Hepatocyte (in vitro differentiated cells): Measurements from ENCODE around the gene KIF18B. TPM values are rescaled to one million over a fixed set of nuclear protein-coding genes. Genes with fewer than 3 reads are reported as not detected.

ENCODE experiments used
- DNase-seq: peaks from one replicate; pipeline ENCODE4 v3.0.0-alpha.2; 2016; ENCODE audit warnings: low spot score
- H2AFZ ChIP-seq: fragments of 200-600 bp; sonication (generic); 2 replicates; pipeline ENCODE4 v1.6.0; 2016; ENCODE audit warnings: antibody characterized with exemption, mild to moderate bottlenecking
- H3K27ac ChIP-seq: fragments of 200-600 bp; sonication (generic); 2 replicates; pipeline ENCODE4 v1.5.1; 2016; ENCODE audit warnings: mild to moderate bottlenecking
- H3K27me3 ChIP-seq: fragments of 200-600 bp; sonication (generic); 2 replicates; pipeline ENCODE4 v1.6.1; 2016
- H3K36me3 ChIP-seq: fragments of 200-600 bp; sonication (generic); replicated peaks from 2 replicates; pipeline ENCODE4 v1.5.1; 2016; ENCODE audit warnings: low read depth; ENCODE audit not compliant: insufficient read depth
- H3K4me1 ChIP-seq: fragments of 200-600 bp; sonication (generic); 2 replicates; pipeline ENCODE4 v1.5.1; 2016; ENCODE audit warnings: mild to moderate bottlenecking, moderate library complexity; ENCODE audit not compliant: insufficient read depth
- H3K4me2 ChIP-seq: fragments of 200-600 bp; sonication (generic); 2 replicates; pipeline ENCODE4 v1.6.0; 2016
- H3K4me3 ChIP-seq: fragments of 200-600 bp; sonication (generic); 2 replicates; pipeline ENCODE4 v1.5.1; 2016; ENCODE audit warnings: mild to moderate bottlenecking
- H3K79me2 ChIP-seq: fragments of 200-600 bp; sonication (generic); 2 replicates; pipeline ENCODE4 v1.6.0; 2017; ENCODE audit warnings: mild to moderate bottlenecking
- H3K9me2 ChIP-seq: fragments of 200-600 bp; sonication (generic); replicated peaks from 2 replicates; pipeline ENCODE4 v1.6.0; 2017; ENCODE audit warnings: mild to moderate bottlenecking; ENCODE audit not compliant: insufficient read depth
- H3K9me3 ChIP-seq: fragments of 200-600 bp; sonication (generic); 2 replicates; pipeline ENCODE4 v1.5.1; 2016; ENCODE audit warnings: low read depth, mild to moderate bottlenecking
- H4K20me1 ChIP-seq: fragments of 200-600 bp; sonication (generic); 2 replicates; pipeline ENCODE4 v1.6.0; 2016; ENCODE audit warnings: mild to moderate bottlenecking; ENCODE audit not compliant: insufficient read depth, poor library complexity, severe bottlenecking
- EZH2 ChIP-seq: fragments of 200-600 bp; sonication (generic); IDR thresholded peaks from 2 replicates; pipeline ENCODE4 v1.6.1; 2016; ENCODE audit warnings: antibody characterized with exemption, mild to moderate bottlenecking, borderline replicate concordance
- EZH2phosphoT487 ChIP-seq: fragments of 200-600 bp; sonication (generic); IDR thresholded peaks from one replicate; pipeline ENCODE4 v1.6.1; 2018; ENCODE audit warnings: antibody characterized with exemption, mild to moderate bottlenecking, low read depth, moderate library complexity; ENCODE audit not compliant: unreplicated experiment, severe bottlenecking
- WGBS: methylation state at CpG from one replicate; pipeline ENCODE4 v1.1.6; 2016; ENCODE audit warnings: low lambda C conversion rate; ENCODE audit errors: missing lambda C conversion rate; 5-methylcytosine and 5-hydroxymethylcytosine counted together
- polyA plus RNA-seq: library from polyadenylated mRNA; unstranded; fragments of >200 nt; fragmentation: Nextera tagmentation; extraction: Ambion mirVana; gene quantifications from 2 replicates; pipeline ENCODE4 v1.2.1, GENCODE V29; 2016
- total RNA-seq: library from RNA; depleted of rRNA; stranded (reverse); fragments of >200 nt; gene quantifications from 2 replicates; pipeline ENCODE4 v1.2.3, GENCODE V29; 2014
- TF ChIP-seq, protein P1 (sequence below): fragments of 200-600 bp; sonication (generic); IDR thresholded peaks from 2 replicates; pipeline ENCODE4 v1.5.1; 2016; ENCODE audit warnings: antibody characterized with exemption, mild to moderate bottlenecking; ENCODE audit not compliant: poor library complexity

KIF18B gene
- total and polyA plus RNA-seq, 2 experiments from 2014 or later: 1.8 to 4.3 TPM

DNA sequence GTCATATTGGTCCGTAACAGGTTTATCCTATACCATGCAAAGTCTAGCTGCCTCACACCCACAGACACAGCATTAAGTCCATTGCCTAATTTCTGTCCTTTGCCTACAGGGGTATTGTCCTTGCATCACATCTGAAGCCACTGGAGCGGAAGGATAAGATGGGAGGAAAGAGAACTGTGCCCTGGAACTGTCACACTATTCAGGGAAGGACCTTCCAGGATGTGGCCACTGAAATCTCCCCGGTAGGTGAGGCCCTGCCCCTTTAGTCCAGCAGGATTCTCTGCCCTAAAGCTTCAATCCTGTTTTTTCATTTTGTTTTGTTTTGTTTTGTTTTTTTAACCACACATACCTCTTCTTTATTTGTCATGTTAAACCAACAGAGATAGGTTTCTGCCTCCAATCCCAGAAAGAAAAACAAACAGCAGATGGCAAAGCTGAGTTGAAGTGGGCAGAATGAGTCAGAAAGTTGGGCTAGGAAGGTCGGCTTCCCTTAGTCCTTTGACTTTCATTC lies 46.1 kb downstream of the KIF18B start:
- Histone ChIP-seq H3K27me3 (no peaks in the 10 kb centered on the region), H3K27ac (no peak overlapping the region), H3K9me2 (no peaks in the 10 kb centered on the region), H3K4me1 (peaks cover 26% of the 10 kb centered on the region), H4K20me1 (peaks cover 5% of the 10 kb centered on the region), H3K79me2 (peaks cover 24% of the 10 kb centered on the region), H2AFZ (no peak overlapping the region), H3K4me3 (no peak overlapping the region), H3K36me3 (no peaks in the 10 kb centered on the region), H3K4me2 (no peak overlapping the region), H3K9me3 (no peaks in the 10 kb centered on the region)
- TF ChIP-seq EZH2phosphoT487 (no peak), EZH2 (no peak)
- TF ChIP-seq, protein P1, sequence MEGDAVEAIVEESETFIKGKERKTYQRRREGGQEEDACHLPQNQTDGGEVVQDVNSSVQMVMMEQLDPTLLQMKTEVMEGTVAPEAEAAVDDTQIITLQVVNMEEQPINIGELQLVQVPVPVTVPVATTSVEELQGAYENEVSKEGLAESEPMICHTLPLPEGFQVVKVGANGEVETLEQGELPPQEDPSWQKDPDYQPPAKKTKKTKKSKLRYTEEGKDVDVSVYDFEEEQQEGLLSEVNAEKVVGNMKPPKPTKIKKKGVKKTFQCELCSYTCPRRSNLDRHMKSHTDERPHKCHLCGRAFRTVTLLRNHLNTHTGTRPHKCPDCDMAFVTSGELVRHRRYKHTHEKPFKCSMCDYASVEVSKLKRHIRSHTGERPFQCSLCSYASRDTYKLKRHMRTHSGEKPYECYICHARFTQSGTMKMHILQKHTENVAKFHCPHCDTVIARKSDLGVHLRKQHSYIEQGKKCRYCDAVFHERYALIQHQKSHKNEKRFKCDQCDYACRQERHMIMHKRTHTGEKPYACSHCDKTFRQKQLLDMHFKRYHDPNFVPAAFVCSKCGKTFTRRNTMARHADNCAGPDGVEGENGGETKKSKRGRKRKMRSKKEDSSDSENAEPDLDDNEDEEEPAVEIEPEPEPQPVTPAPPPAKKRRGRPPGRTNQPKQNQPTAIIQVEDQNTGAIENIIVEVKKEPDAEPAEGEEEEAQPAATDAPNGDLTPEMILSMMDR: no peak
- WGBS: 83% methylated on average over 4 of the region's 4 CpGs
- DNase-seq: no peak

GRCh38 chr17:44900894-44901293 lies 46.7 kb downstream of the KIF18B start:
- Histone ChIP-seq H3K4me3 (no peak overlapping the region), H3K9me3 (no peaks in the 10 kb centered on the region), H3K4me2 (no peak overlapping the region), H3K79me2 (peaks cover 30% of the 10 kb centered on the region), H3K36me3 (no peaks in the 10 kb centered on the region), H3K27ac (no peak overlapping the region), H3K4me1 (peaks cover 25% of the 10 kb centered on the region), H4K20me1 (peaks cover 5% of the 10 kb centered on the region), H3K27me3 (no peaks in the 10 kb centered on the region), H2AFZ (no peak overlapping the region), H3K9me2 (no peaks in the 10 kb centered on the region)
- DNase-seq: peak; percentile 59
- WGBS: 64% methylated on average over 3 of the region's 3 CpGs
- TF ChIP-seq EZH2phosphoT487: no peak
- TF ChIP-seq, protein P1: no peak
- TF ChIP-seq EZH2: no peak

- peak within 1 kb of the TSS; percentile 96 for H3K27ac ChIP-seq
- no peaks in the 10 kb centered on the region for H3K9me3 ChIP-seq
- no peak for TF ChIP-seq EZH2phosphoT487
- TF ChIP-seq, protein P1: no peak
- TF ChIP-seq EZH2: no peak
- H3K36me3 ChIP-seq: no peaks in the 10 kb centered on the region
- no peaks in the 10 kb centered on the region for H3K9me2 ChIP-seq
- H3K4me3 ChIP-seq: peak within 1 kb of the TSS; percentile 28
- H3K4me1 ChIP-seq: peaks cover 13% of the 10 kb centered on the region
- under 1% methylated on average over 54 of the region's 54 CpGs for WGBS
- H3K4me2 ChIP-seq: peak within 1 kb of the TSS; percentile 72
- H3K27me3 ChIP-seq: no peaks in the 10 kb centered on the region
- peak within 1 kb of the TSS; percentile 75 for H2AFZ ChIP-seq
- peak; percentile 95 for DNase-seq
- peaks cover 43% of the 10 kb centered on the region for H3K79me2 ChIP-seq
- H4K20me1 ChIP-seq: peaks cover 5% of the 10 kb centered on the region
Observed at GRCh38 chr17:44899074-44899782, 48.3 kb downstream of the KIF18B start, which contains the start of gene EFTUD2. Gene EFTUD2 (minus strand): TSS chr17:44899445. CDS start chr17:44894521, 4,924 bp downstream.
